PC-9 (cell line): Measurements from ENCODE around the gene CBX7.

Experiments
- CTCF ChIP-seq: fragments of 200-600 bp; sonication (generic); conservative IDR thresholded peaks from 2 replicates; pipeline ENCODE4 v1.6.1; 2017; ENCODE audit warnings: mixed run types, antibody characterized with exemption, mild to moderate bottlenecking, moderate library complexity
- EZH2 ChIP-seq: fragments of 200-600 bp; sonication (generic); IDR thresholded peaks from 2 replicates; pipeline ENCODE4 v1.8.0; 2017; ENCODE audit warnings: antibody characterized with exemption, low read depth

GRCh38 chr22:39087881-39088684 is 64.4 kb downstream of the CBX7 start:
- TF ChIP-seq EZH2 = no peak
- TF ChIP-seq CTCF = no peak
